Measurements from ENCODE around the gene NAALADL2. TPM values are rescaled to one million over a fixed set of nuclear protein-coding genes. Genes with fewer than 3 reads are reported as not detected.

NAALADL2 gene
- total and polyA plus RNA-seq, 2 of the 8 experiments (the other 6 are each of a cell fraction or from before 2014, with no cell fraction given), result 0.12 to 0.22 TPM

GRCh38 chr3:175433026-175433674 is 574.0 kb downstream of the NAALADL2 start:
- H4K20me1 ChIP-seq (replicated peaks in 1 of 2; ENCODE audit: control insufficient read depth in 1 of 2, insufficient read depth in 2 of 2, low read length in 2 of 2), result no peaks in the 10 kb centered on the region
- no peak overlapping the region for H2BK12ac ChIP-seq (ENCODE audit: low read depth, low read length)
- no peaks in the 10 kb centered on the region for H3K23me2 ChIP-seq (ENCODE audit: low read depth, low read length)
- no peak overlapping the region for H2AFZ ChIP-seq (ENCODE audit: low read length)
- no peak overlapping the region for H4K5ac ChIP-seq (ENCODE audit: insufficient read length, low read depth, low read length)
- no peaks in the 10 kb centered on the region for H3K79me1 ChIP-seq (ENCODE audit: low read depth, low read length)
- H3K4me1 ChIP-seq (replicated peaks in 1 of 4; ENCODE audit: control insufficient read depth in 3 of 4, insufficient read depth in 4 of 4, low read length in 3 of 4), result no peaks in the 10 kb centered on the region
- H3K56ac ChIP-seq (replicated peaks; ENCODE audit: insufficient read length, low read depth, low read length), result no peak overlapping the region
- FAIRE-seq (no peak), DNase-seq (ENCODE audit: low read depth in 1 of 2, low spot score in 2 of 2) (no peak)
- POLR2A ChIA-PET (ENCODE audit: partially characterized antibody), result no interaction called here
- no peaks in the 10 kb centered on the region for H3K9me3 ChIP-seq (ENCODE audit: insufficient read depth in 2 of 2, low read depth in 1 of 2, low read length in 1 of 2)
- H3K23ac ChIP-seq (ENCODE audit: insufficient read length), result no peak overlapping the region
- no peak overlapping the region for H3K4me3 ChIP-seq (ENCODE audit: extremely low read depth in 1 of 4, insufficient read depth in 2 of 4, low read depth in 3 of 4, low read length in 4 of 4)
- H2BK5ac ChIP-seq (ENCODE audit: low read depth, low read length), result no peak overlapping the region
- H3K9ac ChIP-seq (replicated peaks in 1 of 4; ENCODE audit: extremely low read depth in 1 of 4, low read depth in 3 of 4, low read length in 3 of 4), result no peak overlapping the region
- no peak overlapping the region for H4K8ac ChIP-seq (ENCODE audit: extremely low read depth, insufficient read depth, low read length)
- H3K14ac ChIP-seq (ENCODE audit: insufficient read length), result no peak overlapping the region
- H2BK20ac ChIP-seq (ENCODE audit: low read length), result no peak overlapping the region
- H3K4ac ChIP-seq (replicated peaks; ENCODE audit: insufficient read length, low read depth, low read length), result no peak overlapping the region
- H2AK5ac ChIP-seq (ENCODE audit: low read depth, low read length), result no peak overlapping the region
- no peak overlapping the region for H4K91ac ChIP-seq (replicated peaks; ENCODE audit: insufficient read length, low read length)
- H3K18ac ChIP-seq (ENCODE audit: extremely low read depth, low read length), result no peak overlapping the region
- no peak overlapping the region for H2BK120ac ChIP-seq (replicated peaks; ENCODE audit: low read depth, low read length)
- no peaks in the 10 kb centered on the region for H3K79me2 ChIP-seq (ENCODE audit: control insufficient read depth in 1 of 2, insufficient read depth in 2 of 2, low read length in 2 of 2)
- no peak overlapping the region for H3K4me2 ChIP-seq (ENCODE audit: insufficient read depth in 1 of 2, low read depth in 2 of 2, low read length in 2 of 2)
- CTCF ChIA-PET (ENCODE audit: partially characterized antibody), result interaction anchor here (0.6 to 1.3 kb wide), 2 partner anchors 15 to 781 kb away, joined by 3 to 4 read pairs; no protein-coding TSS in a partner anchor
- no peaks in the 10 kb centered on the region for H3K36me3 ChIP-seq (ENCODE audit: control insufficient read depth in 2 of 4, insufficient read depth in 4 of 4, low read length in 3 of 4)
- no peak overlapping the region for H2BK15ac ChIP-seq (ENCODE audit: low read length)
- no peak overlapping the region for H3K27ac ChIP-seq (ENCODE audit: low read depth, low read length)
- no peaks in the 10 kb centered on the region for H3K27me3 ChIP-seq (replicated peaks in 1 of 4; ENCODE audit: control insufficient read depth in 3 of 4, extremely low read depth in 1 of 4, insufficient read depth in 3 of 4, low read length in 3 of 4)
- WGBS, 2 experiments (ENCODE audit: extremely low coverage in 1 of 2, insufficient coverage in 1 of 2, insufficient read length in 1 of 2, insufficient replicate concordance in 2 of 2, low coverage in 1 of 2, low lambda C conversion rate in 2 of 2, missing lambda C conversion rate in 1 of 2), result 92% methylated on average over 5 of the region's 5 CpGs; no CpG with 5 or more reads in 1 of the 2 experiments
- TF ChIP-seq ATF3 (IDR thresholded peaks at IDR 0.05; ENCODE audit: insufficient read depth, low read depth, low read length), result no peak
- no peak for TF ChIP-seq HDAC2 (IDR thresholded peaks at IDR 0.05; ENCODE audit: borderline replicate concordance in 1 of 2, low read depth in 2 of 2, low read length in 2 of 2)
